K562 (cell line): ENCODE measurements around the gene WT1. TPM values are rescaled to one million over a fixed set of nuclear protein-coding genes. Genes with fewer than 3 reads are reported as not detected.

Experiments used
- CREB1 ChIP-seq, 2 experiments: sonication (generic) in 1 of 2; formaldehyde crosslinking in 1 of 2; IDR thresholded peaks; 2 replicates each; pipeline versions ENCODE4 v1.6.1 to v1.8.0; 2012 to 2022; ENCODE audit warnings: inconsistent platforms in 1 of 2, mild to moderate bottlenecking in 1 of 2, missing genetic modification reagents in 1 of 2, moderate library complexity in 1 of 2
- GABPA ChIP-seq: fragments of 200-800 bp; sonication (Bioruptor generic); conservative IDR thresholded peaks from 2 replicates; pipeline ENCODE4 v1.6.1; 2016; ENCODE audit warnings: low read depth, missing genetic modification characterization, missing compliant biosample characterization
- HNRNPLL ChIP-seq: fragments of 200-400 bp; formaldehyde crosslinking; IDR thresholded peaks from 2 replicates; pipeline ENCODE4 v1.6.1; 2017; ENCODE audit warnings: low read length, low read depth, mild to moderate bottlenecking; ENCODE audit not compliant: poor library complexity, severe bottlenecking
- L3MBTL2 ChIP-seq: fragments of 450-650 bp; IDR thresholded peaks from 2 replicates; pipeline ENCODE4 v1.6.1; 2016; ENCODE audit warnings: mild to moderate bottlenecking, moderate library complexity
- MYC ChIP-seq, 2 experiments: fragments of 250-450 bp in 1 of 2; sonication (Bioruptor Pico) in 1 of 2; IDR thresholded peaks; 2 replicates each; pipeline versions ENCODE4 v1.5.1 to v1.6.1; 2012 to 2021; ENCODE audit warnings: low read depth in 2 of 2, borderline replicate concordance in 1 of 2, improper control_type of control experiment in 1 of 2, low read length in 1 of 2, mild to moderate bottlenecking in 1 of 2, moderate library complexity in 1 of 2
- RB1 ChIP-seq: fragments of 450-650 bp; IDR thresholded peaks from 2 replicates; pipeline ENCODE4 v1.6.1; 2017; ENCODE audit warnings: low read depth, mild to moderate bottlenecking
- SP1 ChIP-seq: sonication (generic); formaldehyde crosslinking; IDR thresholded peaks from 2 replicates; pipeline ENCODE4 v1.8.1; 2022; ENCODE audit warnings: mild to moderate bottlenecking, missing genetic modification reagents
- TBP ChIP-seq: optimal IDR thresholded peaks from 2 replicates; pipeline ENCODE3; 2011; ENCODE audit warnings: low read depth, low read length, improper control_type of control experiment
- WHSC1 ChIP-seq: IDR thresholded peaks from one replicate; pipeline ENCODE4 v1.6.1; 2012; ENCODE audit warnings: low read length, control low read depth, inconsistent platforms
- ZBTB17 ChIP-seq: fragments of 450-650 bp; formaldehyde crosslinking; IDR thresholded peaks from 2 replicates; pipeline ENCODE4 v1.4.0; 2020; ENCODE audit warnings: mild to moderate bottlenecking
- ZBTB7A ChIP-seq: IDR thresholded peaks from 2 replicates; pipeline ENCODE4 v1.6.1; 2011; ENCODE audit warnings: low read depth, mild to moderate bottlenecking, low read length, moderate library complexity, borderline replicate concordance; ENCODE audit not compliant: control insufficient read depth
- ZFX ChIP-seq: sonication (generic); formaldehyde crosslinking; IDR thresholded peaks from 2 replicates; pipeline ENCODE4 v1.8.0; 2022; ENCODE audit warnings: mild to moderate bottlenecking, missing genetic modification reagents, moderate library complexity
- ZKSCAN8 ChIP-seq: fragments of 200-800 bp; sonication (Bioruptor generic); IDR thresholded peaks from 2 replicates; pipeline ENCODE4 v1.6.1; 2016; ENCODE audit warnings: missing genetic modification characterization, missing compliant biosample characterization
- ZNF175 ChIP-seq: fragments of 200-800 bp; sonication (Bioruptor generic); IDR thresholded peaks from 2 replicates; pipeline ENCODE4 v1.6.1; 2016; ENCODE audit warnings: low read depth, mild to moderate bottlenecking, missing genetic modification characterization, missing compliant biosample characterization
- ZNF76 ChIP-seq: fragments of 250-450 bp; sonication (Bioruptor Pico); IDR thresholded peaks from 2 replicates; pipeline ENCODE4 v1.4.0; 2020; ENCODE audit warnings: mild to moderate bottlenecking, moderate library complexity, borderline replicate concordance
- ZNF780A ChIP-seq: fragments of 250-450 bp; sonication (Bioruptor Pico); IDR thresholded peaks from 2 replicates; pipeline ENCODE4 v1.5.0; 2021; ENCODE audit warnings: mild to moderate bottlenecking
- polyA plus RNA-seq, 8 experiments: library from polyadenylated mRNA; depleted of rRNA in 4 of 8; stranded (reverse) in 5 of 8; unstranded in 3 of 8; fragments of >200 nt; fragmentation: Nextera tagmentation in 2 of 8; fragmentation: Illumina TruSeq in 1 of 8; extraction: Ambion mirVana in 2 of 8; extraction: Trizol in 1 of 8; gene quantifications; 2 replicates each; pipeline versions ENCODE4 v1.2.1 to v1.2.3, GENCODE V29; 2011 to 2014; ENCODE audit warnings: inconsistent platforms in 1 of 8, missing spikeins in 1 of 8
- total RNA-seq, 7 experiments: library from RNA; depleted of rRNA in 6 of 7; stranded (reverse); fragments of >200 nt in 6 of 7; fragmentation: Illumina TruSeq in 2 of 7; extraction: Trizol in 2 of 7; gene quantifications; 2 replicates each; pipeline versions ENCODE4 v1.2.1 to v1.2.3, GENCODE V29; 2011 to 2021; ENCODE audit warnings: low replicate concordance in 1 of 7
- TF ChIP-seq, protein P1 (sequence below): fragments of 250-450 bp; sonication (Bioruptor Pico); IDR thresholded peaks from 2 replicates; pipeline ENCODE4 v1.4.0; 2020
- TF ChIP-seq, protein P2 (sequence below): fragments of 250-450 bp; sonication (Bioruptor Pico); IDR thresholded peaks from 2 replicates; pipeline ENCODE4 v1.8.0; 2022; ENCODE audit warnings: moderate library complexity, mild to moderate bottlenecking, inconsistent platforms
- TF ChIP-seq, protein P3 (sequence below): sonication (generic); formaldehyde crosslinking; IDR thresholded peaks from 2 replicates; pipeline ENCODE4 v1.8.0; 2022; ENCODE audit warnings: missing genetic modification reagents, mild to moderate bottlenecking, moderate library complexity, borderline replicate concordance

The WT1 gene
- total and polyA plus RNA-seq, 9 of the 15 experiments (the other 6 are each of a cell fraction or from before 2014, with no cell fraction given), result 7.1 to 33.8 (median 19.4) TPM

DNA sequence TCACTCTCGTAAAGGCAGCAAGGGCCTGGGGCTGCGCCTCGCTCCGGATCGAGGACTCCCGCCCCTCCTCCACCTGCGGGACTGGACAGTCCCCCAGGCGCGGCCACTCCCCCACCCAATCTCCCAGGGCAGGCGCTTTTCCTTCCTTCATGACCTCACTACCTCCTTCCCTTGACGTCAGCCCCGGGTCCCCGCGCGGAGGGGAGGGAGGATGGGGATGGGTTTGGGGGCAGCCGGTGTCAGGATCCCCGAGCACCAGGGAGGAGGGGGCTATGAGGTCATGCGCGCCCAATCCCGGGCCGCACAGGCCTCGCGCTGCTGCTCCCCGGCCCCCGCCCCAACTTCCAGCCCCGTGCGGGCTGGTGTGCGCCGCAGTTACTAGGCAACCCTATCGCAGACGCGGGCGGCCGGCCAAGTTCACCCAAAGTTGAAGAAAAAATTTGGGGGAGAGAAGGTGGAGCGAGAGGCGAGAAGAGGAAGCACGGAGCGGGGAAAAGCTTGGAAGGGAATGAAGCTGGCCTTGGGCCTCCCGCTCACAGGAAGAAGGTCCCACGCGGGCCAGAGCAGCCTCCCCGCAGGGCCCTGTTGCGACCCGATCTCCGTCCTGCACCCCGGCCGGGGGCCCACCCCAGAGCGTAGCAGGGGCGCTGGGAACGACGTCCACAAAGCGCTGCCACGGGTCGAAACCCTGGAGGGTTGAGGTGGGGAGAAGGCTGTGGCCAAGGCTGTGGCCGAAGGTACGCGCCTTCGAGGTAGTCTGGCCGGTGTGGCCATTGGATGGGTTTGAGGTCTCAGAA lies 8.3 kb downstream of the WT1 start (continued):
- TF ChIP-seq WHSC1, result no peak
- TF ChIP-seq HNRNPLL, result no peak
- TF ChIP-seq ZNF175 (CRISPR knock-in tag), result 0 out of 2 replicates have a peak, but pooled peaks have one; percentile 6
- TF ChIP-seq ZBTB17, result no peak
- TF ChIP-seq RB1, result peak; percentile 27; the same call in 1 of the 2 replicates
- peak; percentile 69 for TF ChIP-seq ZFX (CRISPR knock-in tag)
- TF ChIP-seq ZNF76 (CRISPR knock-in tag), result no peak
- TF ChIP-seq, protein P1, sequence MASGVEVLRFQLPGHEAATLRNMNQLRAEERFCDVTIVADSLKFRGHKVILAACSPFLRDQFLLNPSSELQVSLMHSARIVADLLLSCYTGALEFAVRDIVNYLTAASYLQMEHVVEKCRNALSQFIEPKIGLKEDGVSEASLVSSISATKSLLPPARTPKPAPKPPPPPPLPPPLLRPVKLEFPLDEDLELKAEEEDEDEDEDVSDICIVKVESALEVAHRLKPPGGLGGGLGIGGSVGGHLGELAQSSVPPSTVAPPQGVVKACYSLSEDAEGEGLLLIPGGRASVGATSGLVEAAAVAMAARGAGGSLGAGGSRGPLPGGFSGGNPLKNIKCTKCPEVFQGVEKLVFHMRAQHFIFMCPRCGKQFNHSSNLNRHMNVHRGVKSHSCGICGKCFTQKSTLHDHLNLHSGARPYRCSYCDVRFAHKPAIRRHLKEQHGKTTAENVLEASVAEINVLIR (CRISPR knock-in tag), result peak; percentile 39; the same call in 1 of the 2 replicates
- TF ChIP-seq ZBTB7A, result peak; percentile 64; the same call in 1 of the 2 replicates
- peak; percentile 16 for TF ChIP-seq TBP
- TF ChIP-seq, protein P2, sequence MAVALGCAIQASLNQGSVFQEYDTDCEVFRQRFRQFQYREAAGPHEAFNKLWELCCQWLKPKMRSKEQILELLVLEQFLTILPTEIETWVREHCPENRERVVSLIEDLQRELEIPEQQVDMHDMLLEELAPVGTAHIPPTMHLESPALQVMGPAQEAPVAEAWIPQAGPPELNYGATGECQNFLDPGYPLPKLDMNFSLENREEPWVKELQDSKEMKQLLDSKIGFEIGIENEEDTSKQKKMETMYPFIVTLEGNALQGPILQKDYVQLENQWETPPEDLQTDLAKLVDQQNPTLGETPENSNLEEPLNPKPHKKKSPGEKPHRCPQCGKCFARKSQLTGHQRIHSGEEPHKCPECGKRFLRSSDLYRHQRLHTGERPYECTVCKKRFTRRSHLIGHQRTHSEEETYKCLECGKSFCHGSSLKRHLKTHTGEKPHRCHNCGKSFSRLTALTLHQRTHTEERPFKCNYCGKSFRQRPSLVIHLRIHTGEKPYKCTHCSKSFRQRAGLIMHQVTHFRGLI, result no peak
- TF ChIP-seq MYC (IDR thresholded peaks at IDR 0.05; ENCODE audit: low read depth, low read length), result peak; percentile 35; the same call in 1 of the 2 replicates
- TF ChIP-seq MYC (CRISPR knock-in tag; IDR thresholded peaks at IDR 0.05; ENCODE audit: borderline replicate concordance, low read depth), result no peak
- peak; percentile 60; the same call in 1 of the 2 replicates for TF ChIP-seq SP1
- TF ChIP-seq GABPA (tag), result peak; percentile 38; the same call in 1 of the 2 replicates
- TF ChIP-seq ZKSCAN8 (CRISPR knock-in tag), result no peak
- peak; percentile 88 for TF ChIP-seq CREB1 (IDR thresholded peaks at IDR 0.05)
- peak; percentile 91 for TF ChIP-seq CREB1 (CRISPR knock-in tag; IDR thresholded peaks at IDR 0.05)
- TF ChIP-seq, protein P3, sequence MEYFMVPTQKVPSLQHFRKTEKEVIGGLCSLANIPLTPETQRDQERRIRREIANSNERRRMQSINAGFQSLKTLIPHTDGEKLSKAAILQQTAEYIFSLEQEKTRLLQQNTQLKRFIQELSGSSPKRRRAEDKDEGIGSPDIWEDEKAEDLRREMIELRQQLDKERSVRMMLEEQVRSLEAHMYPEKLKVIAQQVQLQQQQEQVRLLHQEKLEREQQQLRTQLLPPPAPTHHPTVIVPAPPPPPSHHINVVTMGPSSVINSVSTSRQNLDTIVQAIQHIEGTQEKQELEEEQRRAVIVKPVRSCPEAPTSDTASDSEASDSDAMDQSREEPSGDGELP (CRISPR knock-in tag), result peak; percentile 79; the same call in 1 of the 2 replicates
- TF ChIP-seq L3MBTL2, result peak; percentile 56; the same call in 1 of the 2 replicates
- no peak for TF ChIP-seq ZNF780A (CRISPR knock-in tag)
